Stimulated activated naive B cell treated with anti-CD40 and anti-IgM and Interleukin-4, amounts not matched to agents 10 μg/mL and 1 μg/mL and 100 μg/mL, for 72 hours (primary cell): ENCODE measurements around the gene APPL2.

Experiments
- ATAC-seq, 2 donors: fragments of 150-1000 bp; cut with Tn5 transposase; replicated peaks; 2 replicates each; pipeline ENCODE4 v1.10.0; 2021; ENCODE audit warnings: moderate library complexity in 1 of 2
- DNase-seq: peaks from one replicate; pipeline ENCODE4 v3.0.0; 2021
- H3K27ac Mint-ChIP-seq: one replicate; pipeline ENCODE4 v1.8.0; 2022; ENCODE audit warnings: mild to moderate bottlenecking, mixed read lengths
- H3K27me3 Mint-ChIP-seq, 2 donors: one replicate each; pipeline ENCODE4 v1.8.0; 2022; ENCODE audit warnings: mixed read lengths in 2 of 2
- H3K36me3 Mint-ChIP-seq, 2 donors: one replicate each; pipeline ENCODE4 v1.8.0; 2022; ENCODE audit warnings: mixed read lengths in 2 of 2, mild to moderate bottlenecking in 1 of 2
- H3K4me1 Mint-ChIP-seq, 2 donors: one replicate each; pipeline ENCODE4 v1.8.0; 2022; ENCODE audit warnings: mixed read lengths in 2 of 2, mild to moderate bottlenecking in 1 of 2
- H3K4me3 Mint-ChIP-seq, 2 donors: one replicate each; pipeline ENCODE4 v1.8.0; 2022; ENCODE audit warnings: mild to moderate bottlenecking in 2 of 2, mixed read lengths in 2 of 2, moderate library complexity in 1 of 2
- H3K9me3 Mint-ChIP-seq, 2 donors: one replicate each; pipeline ENCODE4 v1.8.0; 2022; ENCODE audit warnings: mixed read lengths in 2 of 2, mild to moderate bottlenecking in 1 of 2

Gene APPL2

GRCh38 chr12:105235732-105236476, at the start of gene APPL2:
TSS of gene APPL2 (minus strand) at chr12:105236174. CDS start at chr12:105236012, 162 bp downstream.
- H3K27me3 Mint-ChIP-seq, result no peaks in the 10 kb centered on the region
- peak within 1 kb of the TSS; percentile 91 for H3K27ac Mint-ChIP-seq
- ATAC-seq (peak; percentile 90), DNase-seq (peak; percentile 77)
- H3K4me1 Mint-ChIP-seq, result peaks cover 25 to 43% of the 10 kb centered on the region in 2 donors
- H3K36me3 Mint-ChIP-seq, result no peaks in the 10 kb centered on the region
- no peaks in the 10 kb centered on the region for H3K9me3 Mint-ChIP-seq
- peak within 1 kb of the TSS; percentile 89 to 91 for H3K4me3 Mint-ChIP-seq

- no peak overlapping the region for H3K4me3 Mint-ChIP-seq
Observed at GRCh38 chr12:105285378-105285777, 49.4 kb upstream of the APPL2 start.

GRCh38 chr12:105281694-105282049, 45.7 kb upstream of the APPL2 start:
- ATAC-seq (no peak), DNase-seq (no peak)
- Mint-ChIP-seq H3K36me3 (no peaks in the 10 kb centered on the region), H3K27me3 (peaks cover 9 to 14% of the 10 kb centered on the region in 2 donors), H3K9me3 (no peaks in the 10 kb centered on the region), H3K27ac (no peak overlapping the region), H3K4me1 (no peaks in the 10 kb centered on the region), H3K4me3 (no peak overlapping the region)

More at GRCh38 chr12:105285378-105285777, 49.4 kb upstream of the APPL2 start:
- DNase-seq (no peak), ATAC-seq (no peak)
- Mint-ChIP-seq H3K27ac (no peak overlapping the region), H3K36me3 (no peaks in the 10 kb centered on the region), H3K27me3 (peaks cover 9 to 14% of the 10 kb centered on the region in 2 donors), H3K4me1 (no peaks in the 10 kb centered on the region), H3K9me3 (no peaks in the 10 kb centered on the region)

GRCh38 chr12:105280966-105281693, 45.2 kb upstream of the APPL2 start:
- H3K27me3 Mint-ChIP-seq, result peaks cover 7 to 14% of the 10 kb centered on the region in 2 donors
- no peak for DNase-seq
- peaks cover 0 to 3% of the 10 kb centered on the region in 2 donors for H3K4me1 Mint-ChIP-seq
- H3K9me3 Mint-ChIP-seq, result no peaks in the 10 kb centered on the region
- H3K27ac Mint-ChIP-seq, result no peak overlapping the region
- no peak overlapping the region for H3K4me3 Mint-ChIP-seq
- ATAC-seq, result no peak
- no peaks in the 10 kb centered on the region for H3K36me3 Mint-ChIP-seq

GRCh38 chr12:105279460-105280056, 43.6 kb upstream of the APPL2 start:
- no peak overlapping the region for H3K27ac Mint-ChIP-seq
- no peak for DNase-seq
- no peaks in the 10 kb centered on the region for H3K9me3 Mint-ChIP-seq
- no peaks in the 10 kb centered on the region for H3K36me3 Mint-ChIP-seq
- H3K4me3 Mint-ChIP-seq, result no peak overlapping the region
- H3K27me3 Mint-ChIP-seq, result peaks cover 0 to 10% of the 10 kb centered on the region in 2 donors
- ATAC-seq, result peak; percentile 74 to 76
- H3K4me1 Mint-ChIP-seq, result peaks cover 0 to 3% of the 10 kb centered on the region in 2 donors

- Mint-ChIP-seq H3K4me3 (no peak overlapping the region), H3K4me1 (peaks cover 0 to 3% of the 10 kb centered on the region in 2 donors), H3K27me3 (no peaks in the 10 kb centered on the region), H3K27ac (no peak overlapping the region), H3K36me3 (no peaks in the 10 kb centered on the region), H3K9me3 (no peaks in the 10 kb centered on the region)
- no peak for DNase-seq
- peak in 1 of 2 donors; percentile 27 for ATAC-seq
Observed at GRCh38 chr12:105278043-105278697, 42.2 kb upstream of the APPL2 start.

- Mint-ChIP-seq H3K4me1 (peaks cover 0 to 3% of the 10 kb centered on the region in 2 donors), H3K9me3 (no peaks in the 10 kb centered on the region), H3K4me3 (no peak overlapping the region), H3K27me3 (peaks cover 0 to 8% of the 10 kb centered on the region in 2 donors), H3K36me3 (no peaks in the 10 kb centered on the region), H3K27ac (no peak overlapping the region)
- ATAC-seq (peak in 1 of 2 donors; percentile 29), DNase-seq (no peak)
Observed at GRCh38 chr12:105275997-105276733, 40.2 kb upstream of the APPL2 start.

GRCh38 chr12:105274571-105274970, 38.6 kb upstream of the APPL2 start:
- ATAC-seq (no peak), DNase-seq (no peak)
- Mint-ChIP-seq H3K9me3 (no peaks in the 10 kb centered on the region), H3K36me3 (no peaks in the 10 kb centered on the region), H3K4me3 (no peak overlapping the region), H3K27me3 (peaks cover 0 to 8% of the 10 kb centered on the region in 2 donors), H3K4me1 (peaks cover 0 to 3% of the 10 kb centered on the region in 2 donors), H3K27ac (no peak overlapping the region)

- Mint-ChIP-seq H3K27me3 (peaks cover 0 to 8% of the 10 kb centered on the region in 2 donors), H3K9me3 (no peaks in the 10 kb centered on the region), H3K27ac (no peak overlapping the region), H3K4me1 (peaks cover 0 to 3% of the 10 kb centered on the region in 2 donors), H3K4me3 (no peak overlapping the region), H3K36me3 (no peaks in the 10 kb centered on the region)
- DNase-seq (no peak), ATAC-seq (no peak)
Observed at GRCh38 chr12:105273601-105274000, 37.6 kb upstream of the APPL2 start.

- peaks cover 0 to 8% of the 10 kb centered on the region in 2 donors for H3K27me3 Mint-ChIP-seq
- no peaks in the 10 kb centered on the region for H3K36me3 Mint-ChIP-seq
- H3K4me3 Mint-ChIP-seq, result no peak overlapping the region
- ATAC-seq (no peak), DNase-seq (no peak)
- H3K27ac Mint-ChIP-seq, result no peak overlapping the region
- peaks cover 0 to 3% of the 10 kb centered on the region in 2 donors for H3K4me1 Mint-ChIP-seq
- H3K9me3 Mint-ChIP-seq, result no peaks in the 10 kb centered on the region
Observed at GRCh38 chr12:105272814-105273416, 36.9 kb upstream of the APPL2 start.

- H3K9me3 Mint-ChIP-seq, result no peaks in the 10 kb centered on the region
Observed at GRCh38 chr12:105272152-105272551, 36.2 kb upstream of the APPL2 start.

GRCh38 chr12:105271364-105271763, 35.4 kb upstream of the APPL2 start:
- peaks cover 0 to 1% of the 10 kb centered on the region in 2 donors for H3K4me1 Mint-ChIP-seq
- H3K36me3 Mint-ChIP-seq, result no peaks in the 10 kb centered on the region
- DNase-seq (no peak), ATAC-seq (no peak)
- no peaks in the 10 kb centered on the region for H3K9me3 Mint-ChIP-seq
- H3K27ac Mint-ChIP-seq, result no peak overlapping the region
- no peak overlapping the region for H3K4me3 Mint-ChIP-seq
- peaks cover 0 to 8% of the 10 kb centered on the region in 2 donors for H3K27me3 Mint-ChIP-seq

More at GRCh38 chr12:105272152-105272551, 36.2 kb upstream of the APPL2 start:
- Mint-ChIP-seq H3K27me3 (peaks cover 0 to 8% of the 10 kb centered on the region in 2 donors), H3K27ac (no peak overlapping the region), H3K4me1 (peaks cover 0 to 3% of the 10 kb centered on the region in 2 donors), H3K4me3 (no peak overlapping the region), H3K36me3 (no peaks in the 10 kb centered on the region)
- no peak for DNase-seq
- ATAC-seq, result no peak

- H3K9me3 Mint-ChIP-seq, result no peaks in the 10 kb centered on the region
- no peaks in the 10 kb centered on the region for H3K4me1 Mint-ChIP-seq
- peaks cover 0 to 8% of the 10 kb centered on the region in 2 donors for H3K27me3 Mint-ChIP-seq
- H3K27ac Mint-ChIP-seq, result no peak overlapping the region
- DNase-seq, result no peak
- no peak for ATAC-seq
- no peaks in the 10 kb centered on the region for H3K36me3 Mint-ChIP-seq
- H3K4me3 Mint-ChIP-seq, result no peak overlapping the region
Observed at GRCh38 chr12:105270671-105271255, 34.8 kb upstream of the APPL2 start.
